Activated CD4-positive, alpha-beta T cell treated with anti-CD3 and anti-CD28 coated beads, Interleukin-2, amount 50 U/mL, for 4 hours (primary cell): ENCODE data around the gene ADGRV1.
"Not testable (repeated sequence)": the region's sequence is repeated elsewhere in the genome, so short reads cannot be mapped to it uniquely, and the experiment has no call there.

Experiments used
- DNase-seq, 2 experiments: peaks; one replicate each; pipeline ENCODE4 v3.0.0-alpha.2; 2020

The ADGRV1 gene

GRCh38 chr5:91048073-91048472 is 489.5 kb downstream of the ADGRV1 start:
- no peak for DNase-seq

- no peak for DNase-seq
These were observed 490.5 kb downstream of the ADGRV1 start for GRCh38 chr5:91049112-91049511.

- no peak for DNase-seq
These were observed 491.2 kb downstream of the ADGRV1 start for GRCh38 chr5:91049800-91050199.

- not testable (repeated sequence) for DNase-seq
These were observed 493.8 kb downstream of the ADGRV1 start for GRCh38 chr5:91052411-91052810.

GRCh38 chr5:91052977-91053740 is 494.6 kb downstream of the ADGRV1 start:
- DNase-seq, result no peak

- DNase-seq, result no peak
These were observed 495.1 kb downstream of the ADGRV1 start for GRCh38 chr5:91053741-91054025.

- no peak for DNase-seq
These were observed 499.6 kb downstream of the ADGRV1 start for GRCh38 chr5:91058155-91058554.

GRCh38 chr5:91058575-91058974 is 500.0 kb downstream of the ADGRV1 start:
- DNase-seq, result no peak

- no peak for DNase-seq
These were observed 500.8 kb downstream of the ADGRV1 start for GRCh38 chr5:91059409-91059808.

GRCh38 chr5:91061094-91061493 is 502.5 kb downstream of the ADGRV1 start:
- no peak for DNase-seq

- DNase-seq, result no peak
These were observed 503.5 kb downstream of the ADGRV1 start for GRCh38 chr5:91061946-91062562.

GRCh38 chr5:91063098-91063690 is 504.6 kb downstream of the ADGRV1 start:
- DNase-seq, result not testable (repeated sequence)

GRCh38 chr5:91065496-91065895 is 506.9 kb downstream of the ADGRV1 start:
- DNase-seq, result no peak

- DNase-seq, result no peak
These were observed 510.8 kb downstream of the ADGRV1 start for GRCh38 chr5:91069364-91069763.

GRCh38 chr5:91070761-91071550 is 512.4 kb downstream of the ADGRV1 start:
- DNase-seq, result no peak

GRCh38 chr5:91072881-91073280 is 514.3 kb downstream of the ADGRV1 start:
- no peak for DNase-seq

- DNase-seq, result no peak
These were observed 516.0 kb downstream of the ADGRV1 start for GRCh38 chr5:91074615-91075014.

GRCh38 chr5:91076138-91076537 is 517.5 kb downstream of the ADGRV1 start:
- DNase-seq, result no peak

- DNase-seq, result no peak
These were observed 519.0 kb downstream of the ADGRV1 start for GRCh38 chr5:91077623-91078022.

GRCh38 chr5:91079037-91079436 is 520.4 kb downstream of the ADGRV1 start:
- no peak for DNase-seq

- DNase-seq, result no peak
These were observed 531.2 kb downstream of the ADGRV1 start for GRCh38 chr5:91089758-91090157.

- DNase-seq, result no peak
These were observed 532.4 kb downstream of the ADGRV1 start for GRCh38 chr5:91090995-91091394.

- DNase-seq, result no peak
These were observed 533.1 kb downstream of the ADGRV1 start for GRCh38 chr5:91091471-91092234.
